Right lobe of liver (tissue), 4 donors: Measurements from ENCODE around the gene NCK2.

Source experiments
- CTCF ChIP-seq, 4 donors: fragments of 200-600 bp in 3 of 4; fragments of 450-650 bp in 1 of 4; IDR thresholded peaks; one replicate each; pipeline versions ENCODE4 v1.5.1 to v1.8.0; 2016 to 2022; ENCODE audit warnings: antibody characterized with exemption in 4 of 4, mild to moderate bottlenecking in 2 of 4
- POLR2A ChIP-seq: fragments of 450-650 bp; IDR thresholded peaks from one replicate; pipeline ENCODE4 v1.6.1; 2017; ENCODE audit warnings: antibody characterized with exemption, mild to moderate bottlenecking
- donor health status: DM: no; HTN: no; CAD: no.
- donor health status: DM: no; HTN: no; CAD: no.
- donor health status: DM: no; HTN: yes; CAD: no.

GRCh38 chr2:105877945-105878344, 133.2 kb downstream of the NCK2 start:
- TF ChIP-seq CTCF (IDR thresholded peaks at IDR 0.05) (no peak), POLR2A (no peak)
